ENCODE measurements around the gene FLAD1.

The FLAD1 gene

DNA sequence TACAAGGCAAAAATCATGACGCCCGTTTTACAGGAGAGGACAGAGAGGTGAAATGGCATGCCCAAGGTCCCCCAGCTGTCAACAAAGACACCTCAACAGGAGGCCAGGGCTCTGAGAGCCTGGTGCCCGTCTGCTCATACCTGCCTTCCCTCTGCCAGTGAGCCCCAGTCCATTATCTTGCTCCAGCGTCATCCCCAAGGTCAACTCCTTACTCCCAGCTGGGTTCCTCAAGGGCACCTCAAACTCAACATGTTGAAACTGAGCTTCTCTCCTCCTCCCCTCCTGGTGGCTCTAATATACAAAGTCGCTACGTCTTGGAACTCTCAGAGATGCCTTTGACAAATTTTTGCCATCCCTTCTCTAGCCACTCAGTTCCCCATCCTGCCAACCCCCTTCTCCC is 30.5 kb upstream of the FLAD1 start:
- DNase-seq (ENCODE audit: low read depth): no peak

DNA sequence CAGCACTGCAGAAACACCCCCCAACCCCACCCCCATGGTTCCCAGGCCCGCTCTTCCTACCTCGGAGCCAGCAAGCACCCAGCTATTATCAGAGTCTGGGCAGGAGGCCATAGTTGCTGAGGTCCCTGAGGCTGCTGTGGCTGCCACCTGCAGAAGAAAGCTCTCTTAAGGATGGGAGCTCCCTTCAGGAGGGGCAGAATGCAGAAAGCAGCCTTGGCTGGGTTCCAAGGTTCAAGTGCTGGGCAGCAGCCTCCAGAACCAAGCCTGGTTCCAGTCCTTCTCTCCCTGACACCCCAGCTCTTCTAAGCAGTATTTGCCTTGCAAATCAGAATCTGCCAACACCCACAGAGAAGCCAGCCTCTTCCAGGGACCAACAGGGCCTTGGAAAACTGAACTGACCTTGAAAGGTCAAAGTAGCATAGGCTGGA is 29.5 kb upstream of the FLAD1 start:
- DNase-seq (ENCODE audit: low read depth): no peak

DNA sequence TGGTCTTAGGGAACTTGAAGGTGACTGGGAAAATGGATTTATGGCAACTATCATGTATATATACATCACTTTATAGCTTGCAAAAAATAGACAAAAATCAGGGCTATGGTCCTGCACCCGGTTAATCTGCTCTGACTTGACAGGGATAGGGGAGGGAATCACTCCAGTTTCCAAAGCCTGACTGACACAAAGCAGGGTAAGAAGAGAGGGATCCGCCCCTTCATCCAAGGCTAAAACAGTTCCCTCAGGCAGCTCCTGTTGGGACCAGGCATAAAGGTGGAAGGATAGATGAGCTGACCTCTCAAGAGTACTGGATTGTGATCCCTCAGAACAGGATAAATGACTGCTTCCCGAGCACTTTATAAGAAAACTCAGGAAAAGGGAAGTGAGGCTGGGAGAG is 28.6 kb upstream of the FLAD1 start:
- DNase-seq (ENCODE audit: low read depth): no peak

DNA sequence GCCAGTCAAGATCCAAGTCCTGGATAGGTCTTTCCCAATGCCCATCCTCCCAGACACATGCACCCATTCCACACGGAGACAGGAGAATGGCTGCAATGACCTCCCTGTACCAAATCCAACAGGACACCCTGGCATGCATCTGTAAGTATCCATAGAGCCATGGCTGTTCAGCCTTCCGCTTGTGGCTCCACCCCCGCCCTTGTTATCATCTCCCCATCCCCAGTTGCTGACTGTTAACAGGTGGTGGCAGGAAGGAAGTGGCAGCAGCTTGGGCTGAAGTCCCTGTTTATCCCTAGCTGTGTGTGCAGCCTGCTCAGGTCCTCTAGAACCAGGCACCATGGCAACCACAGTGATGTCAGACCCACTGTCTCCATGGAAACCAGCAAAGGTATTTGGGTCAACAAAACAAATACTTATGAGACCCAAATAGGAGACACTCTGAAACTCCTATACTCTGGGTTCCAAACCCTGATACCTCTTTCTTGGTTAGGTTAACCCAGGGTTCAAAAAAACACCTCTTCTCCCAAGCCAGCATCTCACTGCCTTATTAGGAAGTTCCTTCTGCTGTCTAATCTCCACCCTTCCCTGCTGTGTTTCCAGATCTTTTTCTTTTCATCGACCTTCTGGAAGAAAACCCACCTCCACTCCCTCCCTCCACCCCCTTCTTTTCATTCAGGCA is 28.0 kb upstream of the FLAD1 start:
- DNase-seq (ENCODE audit: low read depth): peak; percentile 73

DNA sequence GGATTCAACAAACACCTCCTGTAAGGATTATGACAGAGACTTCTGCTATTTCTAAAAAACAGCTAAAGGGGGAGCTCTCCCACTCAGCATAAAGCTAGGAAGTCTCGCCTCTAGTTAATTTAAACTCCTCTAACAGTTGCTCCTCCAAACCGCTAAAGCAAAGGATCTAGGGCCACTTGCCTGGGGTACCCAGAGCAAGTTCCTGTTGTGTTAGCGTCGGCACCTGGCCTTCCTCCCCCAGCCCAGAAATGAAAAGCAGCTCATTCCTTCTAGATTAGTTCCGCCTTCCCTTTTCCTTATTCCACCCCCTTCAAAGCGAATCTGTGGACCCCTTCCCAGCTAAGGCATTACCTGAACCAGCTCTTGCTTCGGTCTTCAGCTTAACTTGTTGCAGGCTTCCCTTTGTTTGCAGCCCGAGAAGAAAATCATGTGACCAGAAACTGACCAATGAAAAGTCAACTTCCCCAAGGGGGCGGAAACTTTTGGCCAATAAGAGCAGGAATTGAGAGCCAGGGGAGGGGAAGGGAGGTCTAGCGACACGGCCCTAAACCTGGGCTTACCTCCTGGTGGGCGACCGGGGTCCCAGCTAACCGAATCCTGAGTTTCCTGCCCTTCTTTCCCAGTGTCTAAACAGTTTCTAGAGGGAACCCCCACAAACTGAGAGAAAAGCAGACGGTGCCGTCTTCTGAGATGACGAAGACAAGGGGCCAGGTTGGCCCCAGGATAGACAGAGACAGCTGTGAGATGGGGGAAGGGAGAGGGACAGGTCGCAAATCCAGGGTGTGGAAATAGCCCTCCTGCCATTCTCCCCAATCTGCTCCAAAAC is 27.2 kb upstream of the FLAD1 start, which contains the start of gene PBXIP1:
Gene PBXIP1 (minus strand): TSS at position 382 of the 826 bp plus-strand sequence. CDS start 2,378 bp downstream, outside the sequence.
- peak; percentile 92 for DNase-seq (ENCODE audit: low read depth)

DNA sequence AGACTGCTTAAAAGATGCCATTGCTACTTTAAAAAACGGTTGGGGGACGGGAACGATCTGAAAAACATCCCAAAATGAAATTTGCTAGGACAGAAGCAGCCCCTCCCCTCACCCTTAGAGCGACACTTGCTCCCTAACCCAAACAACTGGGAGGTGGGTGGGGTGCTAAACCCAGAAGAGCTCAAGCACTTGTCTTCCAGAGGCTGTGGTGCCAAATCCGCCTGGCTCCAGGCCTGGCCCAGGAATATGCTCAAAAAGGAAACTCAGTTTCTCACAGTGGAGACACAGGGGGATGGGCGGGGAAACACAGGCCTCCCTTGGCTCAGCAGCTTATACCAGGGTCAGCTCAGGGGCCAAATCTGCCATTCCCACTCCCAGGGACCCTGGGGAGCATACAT is 26.6 kb upstream of the FLAD1 start:
- no peak for DNase-seq (ENCODE audit: low read depth)

DNA sequence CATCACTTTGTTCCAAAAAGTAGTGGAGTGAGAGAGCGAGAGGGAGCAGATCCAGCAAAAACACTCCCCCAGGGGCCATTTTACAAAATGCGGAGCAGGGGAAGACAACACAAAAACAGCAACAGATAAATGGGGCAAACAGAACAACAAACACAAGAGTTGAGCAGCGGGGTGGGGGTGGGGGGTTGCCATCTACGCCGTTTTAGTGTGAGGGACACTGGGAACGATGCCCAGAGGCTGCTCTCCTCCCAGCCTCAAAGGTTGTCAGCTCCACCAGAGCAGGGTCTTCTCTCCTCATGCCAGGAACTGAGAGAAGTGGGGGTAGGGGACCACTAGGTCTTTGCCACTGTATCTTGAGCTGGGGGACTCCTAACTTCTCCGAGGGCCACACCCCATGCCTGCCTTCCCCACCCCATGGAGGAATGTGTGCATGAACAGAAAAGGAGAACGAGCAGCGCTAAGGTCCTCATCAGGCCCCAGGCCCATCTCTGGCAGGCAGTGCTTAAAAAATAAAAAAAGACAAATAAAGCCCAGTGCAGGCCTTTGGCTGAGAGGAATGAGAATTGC is 26.0 kb upstream of the FLAD1 start:
- no peak for DNase-seq (ENCODE audit: low read depth)

DNA sequence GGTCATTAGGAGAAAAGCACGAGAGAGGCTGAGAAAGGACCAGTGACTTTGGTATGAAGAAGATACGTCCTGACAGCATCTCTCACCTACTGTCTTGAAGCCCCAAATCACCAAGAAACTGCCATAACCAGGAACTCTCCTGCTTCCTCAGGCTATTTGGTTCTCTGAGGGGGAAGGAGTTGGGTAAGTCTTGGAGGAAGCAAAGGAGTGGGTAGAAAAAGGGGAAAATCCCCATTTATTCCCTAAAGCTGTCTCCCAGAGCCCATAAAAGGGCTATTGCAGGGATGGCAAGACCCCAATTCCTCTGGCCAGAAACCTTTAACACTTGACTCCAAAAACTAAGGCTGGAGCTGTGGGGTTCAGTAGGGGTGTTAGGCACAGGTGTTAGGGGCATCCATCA is 25.1 kb upstream of the FLAD1 start:
- no peak for DNase-seq (ENCODE audit: low read depth)

DNA sequence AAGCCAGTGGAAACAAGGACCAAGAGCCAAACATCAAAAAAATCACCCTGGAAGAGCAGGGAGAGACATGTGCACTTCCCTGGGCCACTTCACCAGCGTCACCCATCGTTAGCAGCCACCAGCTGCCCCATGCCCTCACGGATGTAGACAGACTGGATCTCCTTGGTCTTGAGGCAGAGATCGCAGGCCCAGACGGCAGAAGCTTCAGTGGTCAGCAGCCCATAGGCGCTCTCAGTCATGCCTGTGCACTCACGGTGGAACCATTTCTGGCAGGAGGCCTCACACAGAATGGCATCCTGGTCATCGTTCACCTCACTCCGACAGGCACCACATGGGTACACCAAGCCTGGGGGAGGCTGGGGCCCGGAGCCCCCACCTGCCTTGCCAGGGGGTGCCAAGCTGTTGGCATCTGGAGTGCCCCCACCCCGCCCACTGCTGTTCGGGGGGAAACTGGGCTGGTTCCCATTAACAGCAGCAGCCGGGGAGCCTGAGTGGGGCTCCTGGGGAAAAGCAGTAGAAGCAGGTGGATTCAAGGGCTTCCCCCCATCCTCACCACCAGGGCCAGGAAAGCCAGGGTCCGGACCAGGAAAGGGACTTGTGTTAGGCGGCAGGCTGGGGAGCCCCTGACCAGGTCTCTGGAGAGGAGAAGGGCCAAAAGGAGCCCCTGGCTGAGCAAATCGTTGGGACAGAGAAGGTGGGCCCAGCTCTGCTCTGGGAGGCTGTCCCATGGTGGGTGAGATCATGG is 24.3 kb upstream of the FLAD1 start:
- no peak for DNase-seq (ENCODE audit: low read depth)

DNA sequence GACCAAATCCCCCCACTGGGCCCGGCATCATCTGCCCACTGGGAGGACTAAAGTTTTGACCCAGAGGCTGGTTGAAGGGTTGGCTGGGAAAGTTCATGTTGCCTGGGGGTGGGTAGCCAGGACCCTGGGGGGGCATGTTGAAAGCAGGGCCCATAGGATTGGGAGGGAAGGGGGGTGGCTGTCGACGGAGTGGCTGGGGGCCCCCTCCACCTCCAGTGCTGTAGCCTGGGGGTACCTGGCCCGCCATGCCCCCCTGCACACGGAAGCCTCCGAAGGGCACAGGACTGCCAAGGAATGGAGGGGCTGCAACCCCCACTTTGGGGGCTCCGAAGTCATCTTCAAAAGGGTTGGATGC is 23.7 kb upstream of the FLAD1 start:
- DNase-seq (ENCODE audit: low read depth): no peak

DNA sequence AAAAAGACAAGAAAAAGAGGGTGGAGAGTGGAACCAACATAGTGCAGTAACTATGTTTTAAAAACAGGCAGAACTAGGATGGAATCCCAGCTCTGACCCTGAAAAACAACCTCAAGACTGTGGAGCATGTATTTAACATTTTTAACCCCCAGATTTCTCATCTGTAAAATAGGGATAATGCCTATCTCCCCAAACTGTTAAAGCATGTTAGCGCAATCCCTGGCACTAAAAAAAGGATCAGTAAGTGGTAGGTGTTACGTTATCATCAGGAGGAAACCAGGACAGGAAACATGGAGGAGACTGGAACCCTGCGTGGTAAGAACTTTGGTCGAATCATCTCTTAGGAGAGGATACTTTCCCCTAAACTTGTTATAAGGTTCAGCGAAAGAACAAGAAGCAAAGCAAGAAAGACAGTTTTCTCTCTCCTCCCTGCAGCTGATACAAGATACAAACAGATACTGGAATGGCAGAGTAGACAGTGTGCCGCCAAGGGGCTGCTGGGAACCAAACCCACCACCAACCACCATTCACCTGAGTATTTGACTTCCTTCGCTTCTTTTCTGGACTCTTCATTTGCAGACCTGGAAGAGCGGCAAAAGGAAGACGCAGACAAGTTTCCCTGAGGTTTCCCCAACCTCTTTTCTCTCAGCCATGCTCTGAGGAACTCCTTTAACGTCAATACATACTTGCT is 22.6 kb upstream of the FLAD1 start:
- DNase-seq (ENCODE audit: low read depth): no peak

DNA sequence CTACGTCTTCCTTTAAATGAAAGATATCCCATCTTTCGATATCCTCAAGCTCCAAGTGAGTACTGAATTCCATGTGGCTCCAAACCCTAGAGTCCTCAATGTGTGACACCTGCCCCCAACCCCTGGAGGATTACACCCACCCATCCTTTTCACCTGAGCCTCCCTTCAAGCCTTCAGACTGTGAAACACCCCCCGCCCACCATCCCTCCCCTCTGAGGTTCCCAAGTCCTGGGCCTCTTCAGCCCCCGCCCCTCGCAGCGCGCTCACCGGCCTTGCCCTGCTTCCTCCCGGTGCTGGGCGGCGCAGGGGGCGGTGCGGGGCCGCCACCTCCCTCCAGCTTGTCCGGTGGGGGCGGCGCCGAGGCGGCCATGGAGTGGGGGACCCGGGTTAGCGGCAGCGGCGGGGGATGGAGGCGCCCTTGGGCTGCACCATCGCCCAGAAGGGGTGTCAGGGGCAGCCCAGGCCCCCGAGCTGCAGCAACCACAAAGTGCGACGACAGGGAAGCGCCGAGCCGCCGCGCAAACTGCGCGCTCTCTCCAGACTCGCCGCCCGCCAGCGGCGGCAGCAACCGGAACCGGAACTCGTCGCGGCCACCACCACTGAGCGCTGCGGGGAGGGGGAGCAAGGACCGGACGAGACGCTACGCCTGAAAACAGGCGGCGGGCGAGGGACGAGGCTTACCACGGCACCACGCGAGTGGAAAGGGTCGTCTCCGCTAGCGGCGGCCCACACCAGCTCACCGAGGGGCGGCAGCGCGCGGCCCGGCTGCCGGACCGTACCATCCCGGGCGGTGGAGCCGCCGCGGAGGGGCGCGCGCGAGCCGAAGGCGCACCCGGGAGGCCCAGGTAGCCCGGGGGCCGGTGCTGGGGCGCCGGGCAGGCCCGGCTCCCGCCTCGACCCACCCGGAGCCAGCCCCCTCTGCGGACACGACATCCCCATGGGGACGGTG is 21.7 kb upstream of the FLAD1 start, which contains the start of gene PYGO2:
Gene PYGO2 (minus strand): TSS at position 576 of the 949 bp plus-strand sequence. CDS start 206 bp downstream, at position 370.
- DNase-seq (ENCODE audit: low read depth): peak; percentile 78

DNA sequence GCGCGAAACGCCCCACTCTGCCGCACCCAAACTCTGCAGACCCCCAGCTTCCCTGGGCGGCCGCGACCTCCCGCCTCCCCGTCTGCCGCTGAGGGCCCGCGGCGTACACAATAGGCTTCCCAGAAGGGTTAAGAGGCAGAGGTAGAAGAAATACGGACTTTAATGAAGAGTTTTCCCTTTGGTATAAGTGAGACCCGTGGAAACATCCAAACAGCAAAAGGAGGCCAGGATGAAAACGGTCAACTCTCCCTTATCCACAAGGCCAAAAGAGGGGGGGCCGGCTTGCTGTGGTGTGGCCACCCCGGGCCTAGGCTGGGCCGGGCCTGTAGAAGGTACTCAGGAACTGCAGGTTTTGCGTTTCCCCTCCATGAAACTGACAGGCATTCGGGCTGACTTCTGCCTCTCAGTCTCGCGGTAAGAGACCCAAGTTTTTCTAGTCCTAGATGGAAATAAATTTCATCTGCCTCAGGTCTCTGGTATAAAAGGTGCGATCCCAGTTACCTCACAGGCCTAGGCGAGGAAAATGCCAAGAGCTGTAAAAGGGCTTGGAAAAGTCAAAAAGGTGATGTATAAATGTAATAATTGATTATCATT is 20.9 kb upstream of the FLAD1 start:
- DNase-seq (ENCODE audit: low read depth): peak; percentile 39

DNA sequence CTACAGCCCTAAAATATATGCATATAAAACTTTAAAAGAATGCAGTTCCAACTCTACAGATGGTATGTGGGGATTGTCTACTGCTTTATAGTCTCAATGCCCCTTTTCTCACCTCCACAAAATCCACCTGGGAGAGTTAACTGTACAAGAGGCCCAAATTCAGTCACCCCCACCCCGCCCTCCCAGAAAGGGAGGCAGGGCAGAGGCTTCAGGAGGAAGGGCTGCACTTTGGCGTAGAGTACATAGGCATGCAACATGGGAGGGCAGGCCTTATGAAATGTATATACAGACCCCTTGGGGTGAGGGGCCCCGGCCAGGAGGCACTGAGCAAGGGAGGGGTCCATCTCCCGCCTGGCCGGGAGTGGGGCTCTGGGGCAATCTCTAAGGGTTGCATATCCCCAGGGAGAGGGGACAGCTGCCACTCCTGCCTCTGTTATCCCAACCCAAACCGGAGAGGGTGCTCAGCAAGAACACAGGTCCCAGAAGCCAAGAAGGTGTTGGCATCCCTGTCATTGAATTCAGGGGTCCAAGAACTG is 20.3 kb upstream of the FLAD1 start:
- DNase-seq (ENCODE audit: low read depth): no peak

DNA sequence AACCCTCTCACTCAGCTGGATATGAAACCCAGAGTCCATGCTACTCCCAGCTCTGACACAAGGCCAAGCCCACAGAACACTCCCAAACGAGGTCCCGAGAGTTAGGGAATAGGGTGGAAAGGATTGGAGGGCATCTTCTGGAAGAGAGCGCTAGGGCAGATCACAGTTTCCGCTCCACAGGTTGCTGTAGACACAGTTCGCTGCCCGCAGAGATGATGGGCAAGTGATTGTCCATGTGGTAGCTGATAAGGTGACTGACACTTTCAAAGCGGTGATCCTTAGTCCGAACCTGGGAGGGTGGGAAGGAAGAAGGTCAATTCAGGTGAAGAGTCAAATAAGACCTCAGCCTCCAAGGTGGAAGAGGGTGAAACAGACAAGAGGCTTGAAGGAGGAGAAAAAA is 19.5 kb upstream of the FLAD1 start:
- no peak for DNase-seq (ENCODE audit: low read depth)

DNA sequence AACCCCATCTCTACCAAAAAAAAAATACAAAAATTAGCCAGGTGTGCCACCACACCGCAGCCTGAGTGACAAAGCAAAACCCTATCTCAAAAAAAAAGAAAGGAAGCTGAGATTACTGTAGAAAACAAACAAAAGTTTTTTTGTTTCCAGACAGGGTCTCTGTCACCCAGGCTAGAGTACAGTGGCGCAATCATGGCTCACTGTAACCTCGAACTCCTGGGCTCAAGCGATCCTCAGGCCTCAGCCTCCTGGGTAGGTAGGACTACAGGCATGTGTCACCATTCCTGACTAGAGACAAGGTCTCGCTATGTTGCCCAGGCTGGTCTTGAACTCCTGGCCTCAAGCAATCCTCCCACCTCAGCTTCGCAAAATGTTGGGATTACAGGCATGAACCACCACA is 18.8 kb upstream of the FLAD1 start:
- no peak for DNase-seq (ENCODE audit: low read depth)

DNA sequence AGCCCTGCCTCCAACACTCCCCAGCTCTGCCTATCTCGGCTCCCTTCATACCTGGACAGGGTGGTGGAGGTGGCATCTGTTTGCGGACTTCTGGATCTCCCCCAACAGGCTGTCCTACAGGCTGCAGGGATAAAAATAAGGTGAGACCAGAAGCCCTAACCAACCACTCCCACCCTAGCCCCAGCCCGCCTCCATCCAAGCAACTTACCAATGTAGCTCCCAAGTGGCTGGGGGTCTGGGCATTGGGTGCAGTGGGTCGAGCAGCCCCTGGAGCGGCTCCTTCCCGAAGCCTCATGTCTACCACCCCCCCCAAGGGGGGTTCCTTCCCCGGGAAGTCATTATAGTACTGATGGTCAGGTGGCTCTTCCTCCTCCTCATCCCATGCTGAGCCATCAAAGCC is 17.0 kb upstream of the FLAD1 start:
- DNase-seq (ENCODE audit: low read depth): no peak

DNA sequence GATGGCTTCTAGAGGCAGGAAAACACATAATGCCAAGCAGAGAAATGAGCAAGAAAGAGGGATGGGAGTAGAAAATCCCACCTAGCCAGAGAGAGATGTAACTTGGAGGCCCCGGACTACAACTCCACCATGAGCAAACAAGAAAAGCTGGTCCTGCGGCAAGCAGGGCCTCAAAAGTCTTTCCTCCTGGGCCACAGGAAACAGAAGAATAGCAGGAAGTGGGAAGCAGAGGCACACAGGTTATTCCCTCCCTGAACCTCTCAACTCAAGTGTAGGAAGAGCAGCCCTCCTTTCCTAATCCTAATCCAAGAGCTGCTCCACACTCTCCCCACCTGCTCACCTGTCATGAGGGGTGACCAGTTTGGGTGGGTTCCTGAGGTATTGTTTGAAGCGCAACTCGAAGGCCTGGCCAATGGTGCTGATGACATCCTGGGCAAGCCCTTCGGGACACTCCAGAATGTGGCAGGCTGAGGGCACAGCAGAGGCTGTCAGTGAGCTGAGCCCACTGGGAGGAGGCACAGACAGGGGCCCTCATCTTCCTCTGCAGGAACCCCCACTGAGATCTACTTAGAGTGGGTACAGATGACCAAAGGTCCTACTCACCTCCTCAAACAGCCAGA is 15.7 kb upstream of the FLAD1 start:
- no peak for DNase-seq (ENCODE audit: low read depth)

DNA sequence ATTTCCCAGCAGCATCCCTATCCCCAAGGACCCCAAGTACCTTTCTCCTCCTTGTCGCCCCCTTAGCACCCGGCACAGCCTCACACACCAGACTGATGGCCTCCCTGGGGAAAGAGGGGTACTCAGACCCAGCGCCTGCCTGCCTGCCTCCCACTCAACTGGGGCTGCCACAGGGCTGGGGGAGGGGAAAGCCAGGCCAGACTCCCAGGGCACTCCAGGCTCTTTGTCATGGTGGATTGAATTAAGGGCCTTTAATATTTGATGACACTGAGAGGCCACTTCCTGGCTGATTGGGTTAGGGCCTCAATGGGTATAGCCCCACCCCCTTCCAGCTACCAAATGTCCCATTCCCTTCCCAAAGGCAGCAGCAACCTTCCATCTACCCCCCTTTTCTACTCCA is 14.4 kb upstream of the FLAD1 start:
- DNase-seq (ENCODE audit: low read depth): no peak

DNA sequence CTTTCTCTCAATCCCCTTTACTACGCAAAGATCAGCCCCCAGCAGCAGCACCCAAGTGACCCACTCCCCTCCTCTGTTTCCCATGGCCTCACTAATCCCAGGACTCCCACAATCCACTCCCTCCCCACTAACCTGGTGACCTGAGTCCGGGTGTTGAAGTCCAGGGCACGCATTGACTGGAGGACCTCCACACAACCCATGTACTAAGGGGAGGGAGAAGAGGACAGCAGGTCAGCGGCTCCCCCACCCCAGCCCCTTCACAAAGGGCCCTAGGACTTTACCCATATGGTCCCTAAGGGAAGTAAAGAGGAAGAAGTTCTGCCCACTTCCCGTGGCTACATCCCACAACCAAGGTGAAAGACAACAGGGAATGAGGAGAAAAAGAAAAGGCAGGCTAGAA is 13.9 kb upstream of the FLAD1 start:
- DNase-seq (ENCODE audit: low read depth): no peak

Data from EH (cell line).